ENCODE data around the gene PNMT. TPM values are rescaled to one million over a fixed set of nuclear protein-coding genes. Genes with fewer than 3 reads are reported as not detected.

PNMT gene
- total RNA-seq, 1 donor from 2014 or later: not detected

GRCh38 chr17:39676198-39676819, 8.1 kb downstream of the PNMT start:
- DNase-seq (ENCODE audit: low read depth): peak; percentile 35
- FAIRE-seq: no peak

GRCh38 chr17:39677072-39677471, 8.8 kb downstream of the PNMT start:
- FAIRE-seq (no peak), DNase-seq (ENCODE audit: low read depth) (no peak)
- Histone ChIP-seq H3K4me3 (ENCODE audit: low read depth, low read length) (no peak overlapping the region), H3K27me3 (ENCODE audit: control insufficient read depth, insufficient read depth, low read length) (no peaks in the 10 kb centered on the region), H3K36me3 (ENCODE audit: control insufficient read depth, insufficient read depth, low read length) (no peaks in the 10 kb centered on the region)
- TF ChIP-seq CTCF (IDR thresholded peaks at IDR 0.05; ENCODE audit: insufficient read depth, low read length, severe bottlenecking): no peak

More at GRCh38 chr17:39676198-39676819, 8.1 kb downstream of the PNMT start:
- Histone ChIP-seq H3K36me3 (ENCODE audit: control insufficient read depth, insufficient read depth, low read length) (no peaks in the 10 kb centered on the region), H3K27me3 (ENCODE audit: control insufficient read depth, insufficient read depth, low read length) (peaks cover 1% of the 10 kb centered on the region), H3K4me3 (ENCODE audit: low read depth, low read length) (no peak overlapping the region)
- TF ChIP-seq CTCF (IDR thresholded peaks at IDR 0.05; ENCODE audit: insufficient read depth, low read length, severe bottlenecking): no peak

- Histone ChIP-seq H3K36me3 (ENCODE audit: control insufficient read depth, insufficient read depth, low read length) (no peaks in the 10 kb centered on the region), H3K27me3 (ENCODE audit: control insufficient read depth, insufficient read depth, low read length) (no peaks in the 10 kb centered on the region), H3K4me3 (ENCODE audit: low read depth, low read length) (no peak overlapping the region)
- DNase-seq (ENCODE audit: low read depth) (no peak), FAIRE-seq (no peak)
- no peak for TF ChIP-seq CTCF (IDR thresholded peaks at IDR 0.05; ENCODE audit: insufficient read depth, low read length, severe bottlenecking)
Measured at GRCh38 chr17:39677542-39678339, 9.5 kb downstream of the PNMT start.

- DNase-seq (ENCODE audit: low read depth) (no peak), FAIRE-seq (no peak)
- H3K36me3 ChIP-seq (ENCODE audit: control insufficient read depth, insufficient read depth, low read length): peaks cover 1% of the 10 kb centered on the region
- H3K27me3 ChIP-seq (ENCODE audit: control insufficient read depth, insufficient read depth, low read length): no peaks in the 10 kb centered on the region
- H3K4me3 ChIP-seq (ENCODE audit: low read depth, low read length): no peak overlapping the region
- TF ChIP-seq CTCF (IDR thresholded peaks at IDR 0.05; ENCODE audit: insufficient read depth, low read length, severe bottlenecking): no peak
Measured at GRCh38 chr17:39678340-39679116, 10.3 kb downstream of the PNMT start.

GRCh38 chr17:39679521-39680192, 11.4 kb downstream of the PNMT start:
- Histone ChIP-seq H3K4me3 (ENCODE audit: low read depth, low read length) (no peak overlapping the region), H3K27me3 (ENCODE audit: control insufficient read depth, insufficient read depth, low read length) (no peaks in the 10 kb centered on the region), H3K36me3 (ENCODE audit: control insufficient read depth, insufficient read depth, low read length) (peaks cover 3% of the 10 kb centered on the region)
- FAIRE-seq: no peak
- no peak for TF ChIP-seq CTCF (IDR thresholded peaks at IDR 0.05; ENCODE audit: insufficient read depth, low read length, severe bottlenecking)
- DNase-seq (ENCODE audit: low read depth): no peak
